PC-3 (cell line): ENCODE data around the gene SLC9A9.

Source experiments
- EZH2 ChIP-seq: fragments of 300-600 bp; sonication (generic); IDR thresholded peaks from one replicate; pipeline ENCODE4 v1.6.1; 2017; ENCODE audit warnings: antibody characterized with exemption, mild to moderate bottlenecking, low read length; ENCODE audit not compliant: unreplicated experiment
- EZH2phosphoT487 ChIP-seq: fragments of 300-600 bp; sonication (generic); IDR thresholded peaks from 2 replicates; pipeline ENCODE4 v1.6.1; 2018; ENCODE audit warnings: mild to moderate bottlenecking, antibody characterized with exemption, low read length, borderline replicate concordance
- TF ChIP-seq, protein P1 (sequence below): fragments of 300-600 bp; sonication (generic); conservative IDR thresholded peaks from 2 replicates; pipeline ENCODE4 v1.5.1; 2017; ENCODE audit warnings: antibody characterized with exemption, low read depth, mild to moderate bottlenecking, low read length

DNA sequence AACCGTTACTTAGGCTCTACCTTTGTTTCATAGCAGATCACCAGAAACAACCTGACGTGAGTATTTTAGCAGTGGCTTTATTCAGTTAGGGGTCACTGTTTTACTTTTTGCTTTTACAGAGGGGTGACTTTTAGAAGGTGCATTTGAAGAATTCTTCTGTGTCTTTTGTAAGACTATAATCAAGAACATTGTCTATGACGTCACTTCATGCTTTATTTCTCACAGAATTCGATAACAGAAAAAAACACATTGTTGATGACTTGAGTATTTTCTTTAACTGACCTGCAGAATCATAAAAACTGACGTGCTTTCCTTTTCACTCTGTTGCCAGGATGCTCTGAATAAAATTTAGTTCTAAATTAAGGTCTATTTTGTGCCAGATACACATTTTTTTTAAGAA is 244.5 kb downstream of the SLC9A9 start:
- TF ChIP-seq, protein P1, sequence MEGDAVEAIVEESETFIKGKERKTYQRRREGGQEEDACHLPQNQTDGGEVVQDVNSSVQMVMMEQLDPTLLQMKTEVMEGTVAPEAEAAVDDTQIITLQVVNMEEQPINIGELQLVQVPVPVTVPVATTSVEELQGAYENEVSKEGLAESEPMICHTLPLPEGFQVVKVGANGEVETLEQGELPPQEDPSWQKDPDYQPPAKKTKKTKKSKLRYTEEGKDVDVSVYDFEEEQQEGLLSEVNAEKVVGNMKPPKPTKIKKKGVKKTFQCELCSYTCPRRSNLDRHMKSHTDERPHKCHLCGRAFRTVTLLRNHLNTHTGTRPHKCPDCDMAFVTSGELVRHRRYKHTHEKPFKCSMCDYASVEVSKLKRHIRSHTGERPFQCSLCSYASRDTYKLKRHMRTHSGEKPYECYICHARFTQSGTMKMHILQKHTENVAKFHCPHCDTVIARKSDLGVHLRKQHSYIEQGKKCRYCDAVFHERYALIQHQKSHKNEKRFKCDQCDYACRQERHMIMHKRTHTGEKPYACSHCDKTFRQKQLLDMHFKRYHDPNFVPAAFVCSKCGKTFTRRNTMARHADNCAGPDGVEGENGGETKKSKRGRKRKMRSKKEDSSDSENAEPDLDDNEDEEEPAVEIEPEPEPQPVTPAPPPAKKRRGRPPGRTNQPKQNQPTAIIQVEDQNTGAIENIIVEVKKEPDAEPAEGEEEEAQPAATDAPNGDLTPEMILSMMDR = no peak
- TF ChIP-seq EZH2 = no peak
- TF ChIP-seq EZH2phosphoT487 = no peak
